Ramos (cell line): ENCODE measurements around the gene PFDN1.

Experiments
- in situ Hi-C: fragments of 300-500 bp; cut with MboI; formaldehyde crosslinking; loops from one replicate; pipeline ENCODE4 v1.14.3; 2022; ENCODE audit warnings: low sequenced_read_pairs; ENCODE audit not compliant: unreplicated experiment

The PFDN1 gene

GRCh38 chr5:140262221-140262620, 40.7 kb downstream of the PFDN1 start:
- in situ Hi-C loops = no loop called here

DNA sequence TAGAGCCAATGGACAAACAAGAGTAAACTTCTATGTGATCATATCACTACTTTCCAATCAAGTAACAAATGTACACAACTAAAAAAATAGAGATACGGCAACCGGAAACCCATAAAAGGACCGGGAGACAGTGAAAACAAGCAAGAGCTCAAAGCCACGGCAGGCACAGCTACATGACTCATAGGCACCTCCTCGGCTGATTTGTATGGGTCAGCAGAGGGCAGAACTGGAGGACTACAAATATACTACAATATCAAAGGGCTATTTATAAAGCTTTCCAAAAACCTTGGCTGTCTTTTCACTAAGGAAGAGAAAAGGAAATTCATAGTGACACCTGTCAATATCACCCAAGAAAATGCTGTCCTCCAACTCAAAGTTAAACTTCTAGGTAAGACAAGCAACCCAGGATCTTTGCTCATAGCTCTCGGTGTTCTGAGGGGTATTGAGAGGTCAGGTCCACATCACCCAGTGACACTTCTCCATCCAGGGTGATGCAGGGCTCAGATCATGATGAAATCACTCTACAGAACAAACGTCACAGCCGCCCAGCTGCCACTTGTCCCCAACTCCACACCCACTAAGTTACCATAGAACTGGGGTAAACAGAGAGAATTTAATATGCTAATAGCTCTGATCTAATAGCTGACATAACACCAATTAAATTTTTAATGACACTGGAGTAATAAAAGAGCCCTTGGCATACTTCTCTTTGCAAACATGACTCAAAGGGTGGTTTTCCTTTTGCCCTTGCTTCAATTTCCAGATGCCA, 41.3 kb downstream of the PFDN1 start:
- in situ Hi-C loops = no loop called here

- in situ Hi-C loops = no loop called here
Observed at GRCh38 chr5:140260089-140260656, 42.7 kb downstream of the PFDN1 start.

- in situ Hi-C loops = no loop called here
Observed at GRCh38 chr5:140259500-140259899, 43.4 kb downstream of the PFDN1 start.

DNA sequence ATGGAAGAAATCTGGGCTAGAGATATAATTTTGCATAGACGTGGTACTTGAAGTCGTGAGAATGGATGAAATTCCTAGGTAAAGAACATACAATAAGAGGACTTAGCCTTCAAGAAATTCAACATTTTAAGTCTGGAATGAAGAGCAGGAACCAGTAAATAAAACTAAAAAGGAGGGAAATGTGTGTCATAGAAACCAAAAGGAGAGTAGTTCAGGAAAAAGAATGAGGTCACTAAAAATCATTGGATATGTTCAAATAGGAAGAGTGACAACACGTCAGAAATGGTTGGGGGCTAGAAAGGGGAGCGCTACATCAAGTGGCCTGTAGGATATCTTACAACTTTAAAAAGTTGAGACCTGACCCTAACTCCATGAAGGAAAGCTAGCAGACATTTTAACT, 44.0 kb downstream of the PFDN1 start:
- in situ Hi-C loops = no loop called here

- in situ Hi-C loops = no loop called here
Observed at GRCh38 chr5:140258016-140258415, 44.9 kb downstream of the PFDN1 start.

DNA sequence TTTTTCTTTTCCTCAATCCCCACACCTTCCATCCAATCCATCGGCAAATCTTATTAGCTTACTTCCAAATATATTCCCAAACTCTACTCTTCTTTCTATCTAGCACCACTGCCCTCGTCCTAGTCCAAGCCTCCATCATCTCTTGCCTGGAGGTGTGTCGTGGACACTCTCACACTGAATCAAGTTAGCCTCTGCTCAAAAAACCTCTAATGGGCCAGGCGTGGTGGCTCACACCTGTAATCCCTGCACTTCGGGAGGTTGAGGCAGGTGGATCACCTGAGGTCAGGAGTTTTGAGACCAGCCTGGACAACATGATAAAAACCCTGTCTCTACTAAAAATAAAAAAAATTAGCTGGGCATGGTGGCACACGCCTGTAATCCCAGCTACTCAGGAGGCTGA, 46.2 kb downstream of the PFDN1 start:
- in situ Hi-C loops = no loop called here

DNA sequence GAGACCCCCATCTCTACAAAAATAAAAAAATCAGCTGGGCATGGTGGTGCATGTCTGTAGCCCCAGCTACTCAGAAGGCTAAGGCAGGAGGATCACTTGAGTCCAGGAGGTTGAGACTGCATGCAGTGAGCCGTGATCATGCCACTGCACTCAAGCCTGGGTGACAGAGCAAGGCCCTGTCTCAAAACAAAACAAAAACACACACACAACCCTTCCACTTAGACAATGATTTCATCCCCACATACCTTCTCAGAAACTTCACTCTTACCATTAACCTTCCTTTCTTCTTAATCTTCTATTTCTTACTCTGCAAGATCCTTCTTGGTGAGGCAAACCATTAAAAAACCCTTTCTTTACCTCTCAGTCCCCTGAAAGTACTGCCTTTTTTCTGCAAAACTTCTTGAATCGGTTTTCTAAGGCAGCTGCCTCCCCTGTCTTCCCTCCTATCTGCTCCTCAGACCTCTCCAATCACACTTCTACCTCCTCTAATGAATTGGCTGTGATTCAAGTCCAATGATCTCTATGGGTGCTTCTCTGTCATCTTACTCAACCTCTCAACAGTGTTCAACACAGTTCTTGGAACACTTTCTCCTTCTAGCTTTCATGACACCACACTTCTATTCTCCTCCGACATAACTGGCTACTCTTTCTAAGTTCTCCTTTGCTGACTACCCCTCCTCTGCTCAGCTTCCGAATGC, 47.3 kb downstream of the PFDN1 start:
- in situ Hi-C loops = no loop called here

GRCh38 chr5:140253985-140254384, 48.9 kb downstream of the PFDN1 start:
- in situ Hi-C loops = no loop called here

DNA sequence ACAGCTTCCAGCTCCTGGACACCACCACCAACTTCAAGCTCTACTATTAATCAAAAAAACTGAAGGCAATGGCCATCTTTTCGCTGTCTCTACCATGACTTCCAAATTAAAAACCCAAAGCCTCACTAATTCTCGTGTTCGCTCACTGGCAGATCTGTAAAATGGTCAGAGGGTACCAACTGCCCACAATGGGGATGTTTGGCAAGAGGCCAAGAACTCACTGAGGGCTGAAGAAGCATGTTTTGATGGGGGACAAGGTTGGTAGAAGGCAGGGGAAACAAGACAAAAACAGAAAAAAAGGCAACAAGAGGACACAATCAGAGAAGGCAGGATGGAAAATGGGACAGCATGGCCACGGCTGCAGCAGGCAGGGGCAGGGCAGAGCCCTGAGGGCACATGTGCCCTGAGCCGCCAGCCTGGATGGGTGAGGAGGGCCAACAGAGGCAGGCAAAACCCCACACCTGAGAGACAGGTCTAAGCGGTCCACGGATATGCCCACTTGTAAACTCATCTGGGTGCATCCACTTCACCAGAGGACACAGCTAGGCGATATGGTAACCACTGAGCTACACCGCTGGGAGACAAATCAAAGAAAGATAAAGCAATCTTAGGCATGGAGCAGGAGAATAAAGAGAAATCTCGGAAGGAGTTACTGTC, 50.3 kb downstream of the PFDN1 start:
- in situ Hi-C loops = no loop called here

DNA sequence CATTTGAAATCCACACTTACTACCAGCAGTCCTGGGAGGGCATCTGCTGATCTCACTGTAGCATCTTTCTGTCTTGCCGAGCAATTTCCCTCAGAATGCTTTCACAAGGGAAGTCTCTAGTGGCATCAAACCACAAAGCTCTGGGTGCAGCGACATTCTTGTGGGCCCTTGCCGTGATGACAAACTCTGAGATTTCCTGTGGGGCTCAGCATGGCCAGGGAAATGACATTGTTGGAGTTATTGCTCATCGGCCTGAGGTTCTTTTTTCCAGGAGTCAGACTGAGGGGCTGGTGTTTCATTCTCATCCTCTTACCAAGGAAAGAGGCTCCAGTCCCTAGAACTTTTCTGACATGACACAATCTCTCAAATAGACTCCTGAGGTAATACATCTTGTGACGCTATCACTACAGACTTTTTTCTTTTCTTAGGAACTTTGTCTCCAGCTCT, 51.4 kb downstream of the PFDN1 start:
- in situ Hi-C loops = no loop called here

DNA sequence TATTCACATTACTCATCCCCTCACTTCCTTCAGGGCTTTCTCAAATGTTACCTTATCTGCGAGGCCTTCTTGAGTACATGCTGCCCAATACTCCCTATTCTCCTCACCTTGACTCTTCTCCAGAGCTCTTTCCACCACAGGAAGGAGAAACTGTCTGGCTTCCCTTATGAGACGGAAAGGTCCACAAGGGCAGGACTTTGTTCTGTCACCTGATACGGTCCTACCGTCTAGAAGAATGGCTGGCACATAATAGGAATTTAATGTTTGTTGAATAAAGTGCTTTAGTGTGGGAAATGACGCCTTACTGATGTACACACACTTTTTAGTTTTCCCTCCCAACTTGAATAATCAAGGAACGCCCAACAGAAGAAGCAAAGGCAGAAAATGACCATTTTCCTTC, 52.5 kb downstream of the PFDN1 start:
- in situ Hi-C loops = no loop called here

- in situ Hi-C loops = no loop called here
Observed at GRCh38 chr5:140249536-140249935, 53.4 kb downstream of the PFDN1 start.

DNA sequence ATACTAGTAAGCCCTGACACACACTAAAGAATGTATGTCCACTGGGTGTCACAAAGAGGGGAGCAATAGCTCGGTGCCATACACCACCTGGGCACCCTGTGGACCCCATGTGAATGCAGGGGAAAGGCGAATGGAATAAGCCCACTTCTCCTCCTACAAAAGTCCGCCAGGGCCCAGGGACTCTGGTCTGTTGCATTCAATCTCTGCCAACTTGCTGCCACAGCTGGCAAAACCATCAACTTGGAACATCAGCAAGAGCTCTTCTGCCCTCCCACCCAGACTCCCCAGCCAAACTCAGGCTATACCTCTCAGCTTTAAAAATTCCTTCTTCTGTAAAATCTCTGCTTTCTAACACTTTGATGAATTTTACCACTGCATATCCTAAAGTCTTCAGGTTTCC, 54.5 kb downstream of the PFDN1 start:
- in situ Hi-C loops = no loop called here

GRCh38 chr5:140246378-140247122, 56.4 kb downstream of the PFDN1 start:
- in situ Hi-C loops = no loop called here

DNA sequence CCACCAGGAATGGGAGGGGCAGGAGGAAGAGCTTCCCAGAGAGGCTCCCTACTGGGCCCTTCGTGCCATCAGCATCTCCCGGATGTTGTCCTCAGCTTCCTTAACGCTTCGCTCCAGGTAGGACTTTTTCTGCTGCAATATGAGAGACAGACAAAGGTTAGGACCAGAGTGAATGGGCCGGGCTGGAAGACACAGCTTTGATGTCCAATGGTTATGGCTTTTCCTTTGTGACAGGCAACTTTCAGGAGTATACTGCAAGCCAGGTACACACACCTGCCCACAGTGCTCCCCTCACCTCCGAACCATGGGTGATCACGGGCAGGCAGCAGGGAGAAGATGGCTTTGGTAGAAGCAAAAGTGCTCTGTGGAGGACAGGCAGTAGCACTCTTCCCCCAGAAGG, 57.0 kb downstream of the PFDN1 start:
- in situ Hi-C loops = no loop called here

DNA sequence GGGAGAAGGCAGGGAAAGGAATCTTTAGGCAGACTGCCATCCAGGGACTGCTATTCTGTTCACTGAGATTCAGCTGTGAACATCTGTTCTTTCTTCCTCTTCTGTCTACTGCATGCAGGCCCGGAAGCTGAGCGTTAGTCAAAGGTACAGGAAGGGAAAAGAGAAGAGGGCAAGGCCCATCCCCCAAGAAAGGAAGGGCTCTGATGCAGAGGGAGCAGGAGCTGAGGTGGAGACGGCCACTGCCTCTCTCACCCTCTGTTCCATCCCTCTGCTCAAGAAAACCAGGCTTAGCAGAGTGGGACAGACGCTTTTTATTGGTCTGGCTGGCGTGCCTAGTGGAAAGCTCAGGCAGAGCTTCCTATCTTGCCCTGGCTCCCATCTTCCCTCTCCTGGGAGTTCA, 57.6 kb downstream of the PFDN1 start:
- in situ Hi-C loops = no loop called here

GRCh38 chr5:140244525-140245025, 58.3 kb downstream of the PFDN1 start:
- in situ Hi-C loops = loop anchor here (5.0 kb wide), 1 partner anchor 113 kb away; no protein-coding TSS in a partner anchor

- in situ Hi-C loops = loop anchor here (5.0 kb wide), 1 partner anchor 114 kb away; no protein-coding TSS in a partner anchor
Observed at GRCh38 chr5:140243706-140244250, 59.1 kb downstream of the PFDN1 start.
